Glutamatergic neuron (in vitro differentiated cells): ENCODE measurements around the gene CCNY. TPM values are rescaled to one million over a fixed set of nuclear protein-coding genes. Genes with fewer than 3 reads are reported as not detected.
A peak's percentile ranks its signal among the peaks of the same experiment; 100 is the strongest.

Experiments used
- DNase-seq: peaks from one replicate; pipeline ENCODE4 v3.0.0; 2022
- H3K27ac Mint-ChIP-seq: one replicate; pipeline ENCODE4 v1.8.0; 2020; ENCODE audit warnings: mild to moderate bottlenecking, mixed read lengths, inconsistent platforms; ENCODE audit not compliant: unreplicated experiment
- H3K27me3 Mint-ChIP-seq: one replicate; pipeline ENCODE4 v1.8.0; 2020; ENCODE audit warnings: mild to moderate bottlenecking, moderate library complexity, mixed read lengths, inconsistent platforms; ENCODE audit not compliant: unreplicated experiment
- H3K36me3 Mint-ChIP-seq: one replicate; pipeline ENCODE4 v1.8.0; 2020; ENCODE audit warnings: mild to moderate bottlenecking, mixed read lengths, inconsistent platforms; ENCODE audit not compliant: unreplicated experiment
- H3K4me1 Mint-ChIP-seq: one replicate; pipeline ENCODE4 v1.8.0; 2020; ENCODE audit warnings: mild to moderate bottlenecking, low read depth, mixed read lengths, inconsistent platforms; ENCODE audit not compliant: unreplicated experiment
- H3K4me3 Mint-ChIP-seq: one replicate; pipeline ENCODE4 v1.8.0; 2020; ENCODE audit warnings: mild to moderate bottlenecking, mixed read lengths, inconsistent platforms; ENCODE audit not compliant: unreplicated experiment
- H3K9me3 Mint-ChIP-seq: one replicate; pipeline ENCODE4 v1.8.0; 2020; ENCODE audit warnings: mild to moderate bottlenecking, moderate library complexity, mixed read lengths, inconsistent platforms; ENCODE audit not compliant: unreplicated experiment
- CTCF ChIP-seq: fragments of 200-600 bp; sonication (generic); IDR thresholded peaks from one replicate; pipeline ENCODE4 v1.5.0; 2021; ENCODE audit not compliant: partially characterized antibody, unreplicated experiment
- total RNA-seq: library from RNA; stranded (reverse); fragmentation: NEBNext Ultra II Directional; extraction: Animal tissue kit (Norgen Biotek cat#: 25700); gene quantifications from one replicate; pipeline ENCODE4 v1.2.1, GENCODE V29; 2021; ENCODE audit not compliant: unreplicated experiment

The CCNY gene
- total RNA-seq, 1 donor from 2014 or later = 219 TPM

GRCh38 chr10:35456153-35456720 is 119.9 kb downstream of the CCNY start:
- TF ChIP-seq CTCF = no peak
- H3K4me3 Mint-ChIP-seq = peak overlapping the region; percentile 65
- peaks cover 9% of the 10 kb centered on the region for H3K9me3 Mint-ChIP-seq
- H3K36me3 Mint-ChIP-seq = no peaks in the 10 kb centered on the region
- H3K27me3 Mint-ChIP-seq = peaks cover 4% of the 10 kb centered on the region
- H3K27ac Mint-ChIP-seq = peak overlapping the region; percentile 75
- peaks cover 62% of the 10 kb centered on the region for H3K4me1 Mint-ChIP-seq
- DNase-seq = no peak

- Mint-ChIP-seq H3K4me3 (peak overlapping the region; percentile 16), H3K4me1 (peaks cover 62% of the 10 kb centered on the region), H3K36me3 (no peaks in the 10 kb centered on the region), H3K27ac (peak overlapping the region; percentile 26), H3K9me3 (peaks cover 9% of the 10 kb centered on the region), H3K27me3 (peaks cover 2% of the 10 kb centered on the region)
- TF ChIP-seq CTCF = no peak
- DNase-seq = no peak
Measured at GRCh38 chr10:35456784-35457183, 120.5 kb downstream of the CCNY start.

- Mint-ChIP-seq H3K9me3 (peaks cover 10% of the 10 kb centered on the region), H3K27ac (peak overlapping the region; percentile 69), H3K4me3 (peak overlapping the region; percentile 26), H3K27me3 (peaks cover 2% of the 10 kb centered on the region), H3K36me3 (no peaks in the 10 kb centered on the region), H3K4me1 (peaks cover 61% of the 10 kb centered on the region)
- no peak for DNase-seq
- no peak for TF ChIP-seq CTCF
Measured at GRCh38 chr10:35458500-35459448, 122.5 kb downstream of the CCNY start.

- Mint-ChIP-seq H3K4me1 (peaks cover 58% of the 10 kb centered on the region), H3K27me3 (peaks cover 2% of the 10 kb centered on the region), H3K9me3 (peaks cover 6% of the 10 kb centered on the region), H3K36me3 (no peaks in the 10 kb centered on the region), H3K27ac (peak overlapping the region; percentile 69), H3K4me3 (no peak overlapping the region)
- DNase-seq = no peak
- no peak for TF ChIP-seq CTCF
Measured at GRCh38 chr10:35459449-35459847, 123.1 kb downstream of the CCNY start.
